Naive thymus-derived CD8-positive, alpha-beta T cell (primary cell): ENCODE results near the gene MYH13. TPM values are rescaled to one million over a fixed set of nuclear protein-coding genes. Genes with fewer than 3 reads are reported as not detected.

ENCODE experiments used
- ATAC-seq, 2 donors: fragments of 150-1000 bp; cut with Tn5 transposase in 1 of 2; sonication (Bioruptor Pico), chemical (Tn5 transposase) in 1 of 2; 1 replicate in 1 of 2; 2 replicates in 1 of 2; pipeline ENCODE4 v1.10.0; 2021; ENCODE audit warnings: mild to moderate bottlenecking in 2 of 2, moderate library complexity in 2 of 2
- POLR2A ChIA-PET: fragments of 350-600 bp; sonication (Branson Sonifier 250); formaldehyde crosslinking; loops from one replicate; lab custom pipeline; 2021; ENCODE audit warnings: antibody characterized with exemption; lab: Charles Lee
- DNase-seq, 10 donors: peaks; one replicate each; pipeline versions ENCODE4 v3.0.0 to v3.0.0-alpha.2; 2020 to 2022
- H3K27ac Mint-ChIP-seq, 10 donors: one replicate each; pipeline ENCODE4 v1.8.0; 2020 to 2022; ENCODE audit warnings: mild to moderate bottlenecking in 10 of 10, mixed read lengths in 10 of 10, moderate library complexity in 4 of 10, inconsistent platforms in 1 of 10
- H3K27me3 Mint-ChIP-seq, 5 donors: one replicate each; pipeline ENCODE4 v1.8.0; 2021 to 2022; ENCODE audit warnings: mixed read lengths in 5 of 5
- H3K36me3 Mint-ChIP-seq, 3 donors: one replicate each; pipeline ENCODE4 v1.8.0; 2020 to 2022; ENCODE audit warnings: mixed read lengths in 3 of 3, mild to moderate bottlenecking in 2 of 3, inconsistent platforms in 1 of 3
- H3K4me1 Mint-ChIP-seq, 4 donors: one replicate each; pipeline ENCODE4 v1.8.0; 2021 to 2022; ENCODE audit warnings: mixed read lengths in 4 of 4
- H3K4me3 Mint-ChIP-seq, 10 donors: one replicate each; pipeline ENCODE4 v1.8.0; 2020 to 2022; ENCODE audit warnings: mild to moderate bottlenecking in 10 of 10, mixed read lengths in 10 of 10, moderate library complexity in 6 of 10, inconsistent platforms in 1 of 10
- H3K9me3 Mint-ChIP-seq, 9 donors: one replicate each; pipeline ENCODE4 v1.8.0; 2020 to 2022; ENCODE audit warnings: mixed read lengths in 9 of 9, mild to moderate bottlenecking in 3 of 9, inconsistent platforms in 1 of 9, moderate library complexity in 1 of 9
- polyA plus RNA-seq, 3 donors: library from polyadenylated mRNA; unstranded; fragments of 300-500 nt; fragmentation: Illumina TruSeq; gene quantifications; one replicate each; pipeline ENCODE4 v1.2.3, GENCODE V29; 2021
- total RNA-seq, 8 experiments: library from RNA in 2 of 8; stranded (reverse) in 2 of 8; gene quantifications; one replicate each; pipeline ENCODE4 v1.2.3 and lab custom pipeline; 2021 to 2026

The MYH13 gene
- total and polyA plus RNA-seq, 5 experiments from 2014 or later, result not detected

GRCh38 chr17:10286324-10286723 lies 86.5 kb downstream of the MYH13 start:
- Mint-ChIP-seq H3K4me3 (no peak overlapping the region), H3K4me1 (no peaks in the 10 kb centered on the region), H3K27ac (peak overlapping the region in 1 of 10 donors; percentile 68), H3K27me3 (peaks cover 14 to 44% (median 26%) of the 10 kb centered on the region in 5 donors), H3K36me3 (no peaks in the 10 kb centered on the region), H3K9me3 (no peaks in the 10 kb centered on the region)
- no peak for ATAC-seq
- POLR2A ChIA-PET, result no interaction called here
- DNase-seq, result no peak

- H3K9me3 Mint-ChIP-seq, result no peaks in the 10 kb centered on the region
- no peaks in the 10 kb centered on the region for H3K36me3 Mint-ChIP-seq
- no peak overlapping the region for H3K4me3 Mint-ChIP-seq
- POLR2A ChIA-PET, result no interaction called here
- no peaks in the 10 kb centered on the region for H3K4me1 Mint-ChIP-seq
- no peak for DNase-seq
- no peak overlapping the region for H3K27ac Mint-ChIP-seq
- ATAC-seq, result no peak
- peaks cover 14 to 40% (median 24%) of the 10 kb centered on the region in 5 donors for H3K27me3 Mint-ChIP-seq
These were observed 86.9 kb downstream of the MYH13 start for GRCh38 chr17:10285896-10286295.

- Mint-ChIP-seq H3K27me3 (peaks cover 1 to 16% (median 11%) of the 10 kb centered on the region in 5 donors), H3K4me3 (no peak overlapping the region), H3K9me3 (no peaks in the 10 kb centered on the region), H3K4me1 (no peaks in the 10 kb centered on the region), H3K36me3 (no peaks in the 10 kb centered on the region), H3K27ac (no peak overlapping the region)
- POLR2A ChIA-PET, result no interaction called here
- DNase-seq, result no peak
- ATAC-seq, result no peak
These were observed 92.7 kb downstream of the MYH13 start for GRCh38 chr17:10280068-10280467.

GRCh38 chr17:10278218-10278617 lies 94.6 kb downstream of the MYH13 start:
- Mint-ChIP-seq H3K27ac (no peak overlapping the region), H3K4me1 (no peaks in the 10 kb centered on the region), H3K27me3 (peaks cover 5 to 25% (median 18%) of the 10 kb centered on the region in 5 donors), H3K36me3 (no peaks in the 10 kb centered on the region), H3K4me3 (no peak overlapping the region), H3K9me3 (no peaks in the 10 kb centered on the region)
- DNase-seq (no peak), ATAC-seq (no peak)
- POLR2A ChIA-PET, result no interaction called here

GRCh38 chr17:10276436-10276835 lies 96.4 kb downstream of the MYH13 start:
- Mint-ChIP-seq H3K27me3 (peaks cover 4 to 34% (median 18%) of the 10 kb centered on the region in 5 donors), H3K9me3 (no peaks in the 10 kb centered on the region), H3K4me3 (no peak overlapping the region), H3K27ac (no peak overlapping the region), H3K4me1 (peaks cover 0 to 1% (median 0%) of the 10 kb centered on the region in 4 donors), H3K36me3 (no peaks in the 10 kb centered on the region)
- no peak for ATAC-seq
- POLR2A ChIA-PET, result no interaction called here
- DNase-seq, result no peak

- Mint-ChIP-seq H3K4me3 (no peak overlapping the region), H3K27ac (no peak overlapping the region), H3K27me3 (peaks cover 4 to 36% (median 18%) of the 10 kb centered on the region in 5 donors), H3K36me3 (no peaks in the 10 kb centered on the region), H3K9me3 (no peaks in the 10 kb centered on the region), H3K4me1 (peaks cover 0 to 2% (median 0%) of the 10 kb centered on the region in 4 donors)
- POLR2A ChIA-PET, result no interaction called here
- ATAC-seq (no peak), DNase-seq (no peak)
These were observed 97.4 kb downstream of the MYH13 start for GRCh38 chr17:10275418-10275817.

GRCh38 chr17:10271106-10271562 lies 101.7 kb downstream of the MYH13 start:
- Mint-ChIP-seq H3K4me3 (no peak overlapping the region), H3K4me1 (peaks cover 0 to 2% (median 0%) of the 10 kb centered on the region in 4 donors), H3K27ac (no peak overlapping the region), H3K36me3 (peaks cover 0 to 4% (median 0%) of the 10 kb centered on the region in 3 donors), H3K9me3 (peaks cover 0 to 8% (median 0%) of the 10 kb centered on the region in 9 donors), H3K27me3 (peaks cover 8 to 32% (median 13%) of the 10 kb centered on the region in 5 donors)
- ATAC-seq (no peak), DNase-seq (no peak)
- POLR2A ChIA-PET, result no interaction called here

- no peak for DNase-seq
- peaks cover 0 to 2% (median 0%) of the 10 kb centered on the region in 4 donors for H3K4me1 Mint-ChIP-seq
- POLR2A ChIA-PET, result no interaction called here
- peaks cover 8 to 30% (median 12%) of the 10 kb centered on the region in 5 donors for H3K27me3 Mint-ChIP-seq
- H3K9me3 Mint-ChIP-seq, result peaks cover 0 to 8% (median 0%) of the 10 kb centered on the region in 9 donors
- H3K36me3 Mint-ChIP-seq, result peaks cover 0 to 4% (median 0%) of the 10 kb centered on the region in 3 donors
- no peak overlapping the region for H3K4me3 Mint-ChIP-seq
- no peak for ATAC-seq
- no peak overlapping the region for H3K27ac Mint-ChIP-seq
These were observed 102.5 kb downstream of the MYH13 start for GRCh38 chr17:10270258-10270657.

- POLR2A ChIA-PET, result no interaction called here
- Mint-ChIP-seq H3K4me1 (peaks cover 0 to 2% (median 0%) of the 10 kb centered on the region in 4 donors), H3K27ac (no peak overlapping the region), H3K9me3 (peaks cover 0 to 8% (median 0%) of the 10 kb centered on the region in 9 donors), H3K4me3 (no peak overlapping the region), H3K36me3 (peaks cover 0 to 4% (median 0%) of the 10 kb centered on the region in 3 donors), H3K27me3 (peaks cover 0 to 17% (median 6%) of the 10 kb centered on the region in 5 donors)
- no peak for ATAC-seq
- DNase-seq, result no peak
These were observed 104.8 kb downstream of the MYH13 start for GRCh38 chr17:10268005-10268404.

- H3K4me1 Mint-ChIP-seq, result peaks cover 0 to under 1% (median 0%) of the 10 kb centered on the region in 4 donors
- POLR2A ChIA-PET, result no interaction called here
- peaks cover 0 to 9% (median 4%) of the 10 kb centered on the region in 5 donors for H3K27me3 Mint-ChIP-seq
- H3K27ac Mint-ChIP-seq, result peak overlapping the region in 1 of 10 donors; percentile 31
- H3K9me3 Mint-ChIP-seq, result peaks cover 0 to 8% (median 0%) of the 10 kb centered on the region in 9 donors
- ATAC-seq, result no peak
- no peak overlapping the region for H3K4me3 Mint-ChIP-seq
- DNase-seq, result no peak
- H3K36me3 Mint-ChIP-seq, result peaks cover 0 to 4% (median 0%) of the 10 kb centered on the region in 3 donors
These were observed 106.4 kb downstream of the MYH13 start for GRCh38 chr17:10266296-10266876.

- no peaks in the 10 kb centered on the region for H3K4me1 Mint-ChIP-seq
- H3K4me3 Mint-ChIP-seq, result no peak overlapping the region
- no peak for ATAC-seq
These were observed 107.6 kb downstream of the MYH13 start for GRCh38 chr17:10265100-10265810.

GRCh38 chr17:10264051-10264450 lies 108.8 kb downstream of the MYH13 start:
- no peak for ATAC-seq
- POLR2A ChIA-PET, result no interaction called here

More at GRCh38 chr17:10265100-10265810, 107.6 kb downstream of the MYH13 start:
- no peak for DNase-seq
- no peak overlapping the region for H3K27ac Mint-ChIP-seq
- peaks cover 0 to 13% (median 7%) of the 10 kb centered on the region in 5 donors for H3K27me3 Mint-ChIP-seq
- H3K36me3 Mint-ChIP-seq, result peaks cover 0 to 4% (median 0%) of the 10 kb centered on the region in 3 donors
- POLR2A ChIA-PET, result no interaction called here
- H3K9me3 Mint-ChIP-seq, result peaks cover 0 to 8% (median 0%) of the 10 kb centered on the region in 9 donors

GRCh38 chr17:10262451-10262850 lies 110.4 kb downstream of the MYH13 start:
- Mint-ChIP-seq H3K36me3 (peaks cover 0 to 4% (median 0%) of the 10 kb centered on the region in 3 donors), H3K27ac (no peak overlapping the region), H3K9me3 (peaks cover 0 to 5% (median 0%) of the 10 kb centered on the region in 9 donors), H3K4me1 (no peaks in the 10 kb centered on the region), H3K27me3 (peaks cover 0 to 15% (median 5%) of the 10 kb centered on the region in 5 donors), H3K4me3 (no peak overlapping the region)
- DNase-seq (no peak), ATAC-seq (no peak)
- POLR2A ChIA-PET, result no interaction called here

More at GRCh38 chr17:10264051-10264450, 108.8 kb downstream of the MYH13 start:
- peaks cover 0 to 8% (median 0%) of the 10 kb centered on the region in 9 donors for H3K9me3 Mint-ChIP-seq
- no peak overlapping the region for H3K27ac Mint-ChIP-seq
- peaks cover 0 to 4% (median 0%) of the 10 kb centered on the region in 3 donors for H3K36me3 Mint-ChIP-seq
- H3K4me3 Mint-ChIP-seq, result no peak overlapping the region
- no peak for DNase-seq
- H3K27me3 Mint-ChIP-seq, result peaks cover 0 to 12% (median 8%) of the 10 kb centered on the region in 5 donors
- H3K4me1 Mint-ChIP-seq, result no peaks in the 10 kb centered on the region
